HepG2 (cell line): ENCODE measurements around the gene DEFB124. TPM values are rescaled to one million over a fixed set of nuclear protein-coding genes. Genes with fewer than 3 reads are reported as not detected.

Experiments used
- ATAC-seq: fragments of 200-7000 bp; cut with Tn5 transposase; 3 replicates; pipeline ENCODE4 v1.9.1; 2020; ENCODE audit warnings: mild to moderate bottlenecking, moderate library complexity
- BruUV-seq: library from RNA; stranded (reverse); fragments of 400-500 nt; replicated peaks from 2 replicates; lab custom pipeline; 2021; lab: Mats Ljungman, UMichigan
- CTCF ChIA-PET: fragments of 300-600 bp; formaldehyde crosslinking; extraction: SDS; loops from one replicate; lab custom pipeline; 2021; ENCODE audit warnings: low total read pairs, inconsistent platforms, low intra/inter-chr PET ratio; lab: Yijun Ruan, JAX
- POLR2A ChIA-PET: fragments of 350-600 bp; sonication (Branson Sonifier 250); formaldehyde crosslinking; loops from one replicate; lab custom pipeline; 2020; ENCODE audit warnings: antibody characterized with exemption, inconsistent platforms; lab: Yijun Ruan, JAX
- DNase-seq: peaks from one replicate; pipeline ENCODE4 v3.0.0-alpha.2; 2015; ENCODE audit warnings: low spot score
- FAIRE-seq: peaks from 3 replicates; lab custom pipeline; 2011; peaks lifted over from hg19 to GRCh38; lab: Jason Lieb, UNC
- H2AFZ ChIP-seq: one replicate; pipeline ENCODE4 v1.6.1; 2011; ENCODE audit warnings: low read length, inconsistent platforms
- H3K27ac ChIP-seq: fragments of 300-600 bp; 3 replicates; pipeline ENCODE4 v1.8.0; 2011; ENCODE audit warnings: mixed run types, mild to moderate bottlenecking, mixed read lengths, low read length, inconsistent platforms; ENCODE audit not compliant: insufficient read depth; ENCODE audit errors: extremely low read length
- H3K27me3 ChIP-seq, 2 experiments: fragments of 200-600 bp in 1 of 2; 2 replicates in 1 of 2; 3 replicates in 1 of 2; pipeline versions ENCODE4 v1.6.0 to v1.8.0; 2011; ENCODE audit warnings: low read length in 2 of 2, mild to moderate bottlenecking in 2 of 2, moderate library complexity in 2 of 2, inconsistent platforms in 1 of 2; ENCODE audit not compliant: insufficient read depth in 2 of 2, control insufficient read depth in 1 of 2
- H3K36me3 ChIP-seq, 2 experiments: fragments of 200-600 bp in 1 of 2; replicated peaks in 1 of 2; 2 replicates in 1 of 2; 3 replicates in 1 of 2; pipeline versions ENCODE4 v1.5.1 to v1.8.0; 2011; ENCODE audit warnings: low read length in 2 of 2, inconsistent platforms in 1 of 2; ENCODE audit not compliant: insufficient read depth in 2 of 2, control insufficient read depth in 1 of 2
- H3K4me1 ChIP-seq: 2 replicates; pipeline ENCODE4 v1.5.1; 2012; ENCODE audit warnings: low read length, inconsistent platforms; ENCODE audit not compliant: insufficient read depth
- H3K4me2 ChIP-seq: 2 replicates; pipeline ENCODE4 v1.6.0; 2011; ENCODE audit warnings: low read depth, low read length, inconsistent platforms
- H3K4me3 ChIP-seq, 3 experiments: fragments of 200-600 bp in 1 of 3; sonication (generic), shearing (Covaris generic) in 1 of 3; replicated peaks in 1 of 3; 2 replicates each; pipeline ENCODE4 v1.5.1; 2011 to 2016; ENCODE audit warnings: low read length in 3 of 3, inconsistent platforms in 2 of 3, low read depth in 2 of 3, mild to moderate bottlenecking in 2 of 3, control low read depth in 1 of 3, mixed read lengths in 1 of 3; ENCODE audit not compliant: insufficient read depth in 1 of 3
- H3K79me2 ChIP-seq: one replicate; pipeline ENCODE4 v1.6.1; 2011; ENCODE audit warnings: low read length, inconsistent platforms; ENCODE audit not compliant: insufficient read depth
- H3K9ac ChIP-seq: 2 replicates; pipeline ENCODE4 v1.6.0; 2011; ENCODE audit warnings: mild to moderate bottlenecking, low read depth, low read length, inconsistent platforms; ENCODE audit not compliant: insufficient read depth
- H3K9me3 ChIP-seq: 2 replicates; pipeline ENCODE4 v1.5.1; 2012; ENCODE audit warnings: mild to moderate bottlenecking, low read length
- H4K20me1 ChIP-seq: 2 replicates; pipeline ENCODE4 v1.6.0; 2011; ENCODE audit warnings: inconsistent platforms, mild to moderate bottlenecking, low read length, moderate library complexity; ENCODE audit not compliant: insufficient read depth
- EP300 ChIP-seq, 3 experiments: sonication (generic) in 1 of 3; formaldehyde crosslinking in 1 of 3; IDR thresholded peaks; 2 replicates each; pipeline versions ENCODE4 v1.5.1 to v1.6.1; 2011 to 2020; ENCODE audit warnings: low read depth in 2 of 3, low read length in 2 of 3, borderline replicate concordance in 1 of 3, improper control_type of control experiment in 1 of 3, mild to moderate bottlenecking in 1 of 3, missing genetic modification reagents in 1 of 3, moderate library complexity in 1 of 3
- HDAC6 ChIP-seq: fragments of 200-600 bp; sonication (generic); IDR thresholded peaks from 2 replicates; pipeline ENCODE4 v1.7.0; 2017; ENCODE audit warnings: mild to moderate bottlenecking, antibody characterized with exemption, low read length, low read depth
- HES4 ChIP-seq: sonication (generic); formaldehyde crosslinking; IDR thresholded peaks from 2 replicates; pipeline ENCODE4 v1.9.0; 2021; ENCODE audit warnings: mild to moderate bottlenecking, missing genetic modification reagents, borderline replicate concordance
- KLF11 ChIP-seq: IDR thresholded peaks from 2 replicates; pipeline ENCODE4 v1.6.1; 2016; ENCODE audit warnings: missing compliant biosample characterization
- NCOA2 ChIP-seq: sonication (generic); formaldehyde crosslinking; IDR thresholded peaks from 2 replicates; pipeline ENCODE4 v1.8.0; 2022; ENCODE audit warnings: inconsistent platforms
- NCOR1 ChIP-seq: fragments of 200-600 bp; sonication (generic); IDR thresholded peaks from 2 replicates; pipeline ENCODE4 v1.7.0; 2017; ENCODE audit warnings: antibody characterized with exemption, low read length, borderline replicate concordance
- NR2F6 ChIP-seq, 2 experiments: IDR thresholded peaks; 2 replicates each; pipeline ENCODE4 v1.6.1; 2016; ENCODE audit warnings: antibody characterized with exemption in 1 of 2, mild to moderate bottlenecking in 1 of 2
- PHF21A ChIP-seq: sonication (generic); formaldehyde crosslinking; IDR thresholded peaks from 2 replicates; pipeline ENCODE4 v1.5.0; 2020; ENCODE audit warnings: mild to moderate bottlenecking, missing genetic modification reagents
- RAD21 ChIP-seq: fragments of 450-650 bp; formaldehyde crosslinking; IDR thresholded peaks from 2 replicates; pipeline ENCODE4 v1.5.0; 2020; ENCODE audit warnings: mild to moderate bottlenecking
- RBFOX2 ChIP-seq: fragments of 200-400 bp; formaldehyde crosslinking; IDR thresholded peaks from 2 replicates; pipeline ENCODE4 v1.6.1; 2017; ENCODE audit warnings: low read depth, mild to moderate bottlenecking, low read length
- SOX6 ChIP-seq, 2 experiments: fragments of 450-650 bp in 1 of 2; sonication (generic) in 1 of 2; formaldehyde crosslinking in 1 of 2; IDR thresholded peaks; 2 replicates each; pipeline versions ENCODE4 v1.4.0 to v1.6.1; 2017 to 2020; ENCODE audit warnings: antibody characterized with exemption in 1 of 2, mild to moderate bottlenecking in 1 of 2, missing genetic modification reagents in 1 of 2
- TBL1XR1 ChIP-seq: fragments of 150-350 bp; IDR thresholded peaks from 2 replicates; pipeline ENCODE4 v1.6.1; 2014; ENCODE audit warnings: borderline replicate concordance, low read length; ENCODE audit not compliant: partially characterized antibody
- TCF7 ChIP-seq: sonication (generic); IDR thresholded peaks from 2 replicates; pipeline ENCODE4 v1.6.1; 2016; ENCODE audit warnings: antibody characterized with exemption, low read depth
- ZFP36 ChIP-seq: fragments of 150-350 bp; IDR thresholded peaks from 2 replicates; pipeline ENCODE4 v1.6.1; 2018; ENCODE audit warnings: borderline replicate concordance, low read length, low read depth; ENCODE audit not compliant: partially characterized antibody
- ZMAT3 ChIP-seq: sonication (generic); formaldehyde crosslinking; conservative IDR thresholded peaks from 2 replicates; pipeline ENCODE4 v1.7.0; 2021; ENCODE audit warnings: missing genetic modification reagents
- ZNF292 ChIP-seq: sonication (generic); formaldehyde crosslinking; IDR thresholded peaks from 2 replicates; pipeline ENCODE4 v1.8.1; 2022; ENCODE audit warnings: mild to moderate bottlenecking, low read depth, missing genetic modification reagents, borderline replicate concordance
- ZNF337 ChIP-seq: sonication (generic); formaldehyde crosslinking; IDR thresholded peaks from 2 replicates; pipeline ENCODE4 v1.5.1; 2020; ENCODE audit warnings: missing genetic modification reagents, low read depth, mild to moderate bottlenecking, borderline replicate concordance
- ZNF468 ChIP-seq: sonication (generic); formaldehyde crosslinking; IDR thresholded peaks from 2 replicates; pipeline ENCODE4 v1.8.0; 2022; ENCODE audit warnings: mild to moderate bottlenecking, moderate library complexity, missing genetic modification reagents
- WGBS: methylation state at CpG from one replicate; pipeline ENCODE4 v1.1.6; 2017; ENCODE audit warnings: low lambda C conversion rate; 5-methylcytosine and 5-hydroxymethylcytosine counted together
- in situ Hi-C: cut with HindIII; loops from 2 replicates; pipeline ENCODE4 v1.10.0; 2017; ENCODE audit warnings: low pct_unique_long_range_greater_than_20kb; ENCODE audit not compliant: extremely low pct_ligation_motif_present
- intact Hi-C: fragments of 100-400 bp; cut with micrococcal nuclease; formaldehyde crosslinking; loops from one replicate; pipeline ENCODE4 v1.10.0; 2022; ENCODE audit not compliant: unreplicated experiment
- polyA plus RNA-seq, 8 experiments: library from polyadenylated mRNA; depleted of rRNA in 3 of 8; stranded (reverse) in 7 of 8; unstranded in 1 of 8; fragments of >200 nt; fragmentation: Illumina TruSeq in 4 of 8; extraction: Trizol in 4 of 8; gene quantifications; 2 replicates each; pipeline versions ENCODE4 v1.2.1 to v1.2.3, GENCODE V29; 2011 to 2016; ENCODE audit warnings: low read depth in 4 of 8, missing spikeins in 1 of 8, mixed read lengths in 1 of 8; ENCODE audit not compliant: insufficient read depth in 1 of 8
- total RNA-seq, 5 experiments: library from RNA; depleted of rRNA; stranded (reverse); fragments of >200 nt; fragmentation: Illumina TruSeq; extraction: Trizol; gene quantifications; 2 replicates each; pipeline ENCODE4 v1.2.3, GENCODE V29; 2016; ENCODE audit warnings: low read depth in 1 of 5
- TF ChIP-seq, protein P1 (sequence below): sonication (generic); formaldehyde crosslinking; IDR thresholded peaks from 2 replicates; pipeline ENCODE4 v1.4.0; 2020; ENCODE audit warnings: missing genetic modification reagents, mild to moderate bottlenecking, borderline replicate concordance

The DEFB124 gene
- total and polyA plus RNA-seq, 2 of the 13 experiments (the other 11 are each of a cell fraction or from before 2014, with no cell fraction given) = not detected

DNA sequence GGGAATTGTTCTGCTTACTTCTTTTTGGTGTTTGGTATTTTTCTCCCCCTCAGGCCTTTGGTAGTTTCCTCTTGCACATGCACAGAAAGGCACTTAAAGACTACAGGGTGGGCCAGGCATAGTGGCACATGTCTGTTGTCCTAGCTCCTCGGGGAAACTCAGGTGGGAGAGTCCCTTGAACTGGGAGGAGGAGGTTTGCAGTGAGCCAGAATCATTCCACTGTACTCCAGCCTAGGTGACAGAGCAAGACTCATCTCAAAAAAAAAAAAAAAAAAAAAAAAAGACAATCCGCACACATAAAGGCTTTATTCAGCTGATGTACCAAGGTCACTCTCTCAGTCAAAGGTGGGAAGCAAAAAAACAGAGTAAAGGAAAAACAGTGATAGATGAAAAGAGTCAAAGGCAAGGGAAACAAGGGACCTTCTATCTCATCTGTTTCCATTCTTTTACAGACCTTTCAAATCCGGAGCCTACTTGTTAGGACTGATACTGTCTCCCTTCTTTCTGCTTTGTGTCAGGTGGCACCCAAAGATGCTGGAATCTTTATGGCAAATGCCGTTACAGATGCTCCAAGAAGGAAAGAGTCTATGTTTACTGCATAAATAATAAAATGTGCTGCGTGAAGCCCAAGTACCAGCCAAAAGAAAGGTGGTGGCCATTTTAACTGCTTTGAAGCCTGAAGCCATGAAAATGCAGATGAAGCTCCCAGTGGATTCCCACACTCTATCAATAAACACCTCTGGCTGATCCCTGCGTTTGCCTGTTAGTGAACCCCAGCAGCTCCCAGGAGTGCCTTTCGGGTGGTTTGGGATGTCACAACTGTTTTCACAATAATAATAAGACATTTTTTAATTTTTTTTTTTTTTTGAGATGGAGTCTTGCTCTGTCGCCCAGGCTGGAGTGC is 25.2 kb downstream of the DEFB124 start (continued):
- TF ChIP-seq, protein P1, sequence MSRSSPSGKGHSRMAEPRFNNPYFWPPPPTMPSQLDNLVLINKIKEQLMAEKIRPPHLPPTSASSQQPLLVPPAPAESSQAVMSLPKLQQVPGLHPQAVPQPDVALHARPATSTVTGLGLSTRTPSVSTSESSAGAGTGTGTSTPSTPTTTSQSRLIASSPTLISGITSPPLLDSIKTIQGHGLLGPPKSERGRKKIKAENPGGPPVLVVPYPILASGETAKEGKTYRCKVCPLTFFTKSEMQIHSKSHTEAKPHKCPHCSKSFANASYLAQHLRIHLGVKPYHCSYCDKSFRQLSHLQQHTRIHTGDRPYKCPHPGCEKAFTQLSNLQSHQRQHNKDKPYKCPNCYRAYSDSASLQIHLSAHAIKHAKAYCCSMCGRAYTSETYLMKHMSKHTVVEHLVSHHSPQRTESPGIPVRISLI (CRISPR knock-in tag) = peak; percentile 96
- 0 out of 2 replicates have a peak, but pooled peaks have one; percentile 38 for TF ChIP-seq ZNF468 (CRISPR knock-in tag)
- peak; percentile 51; the same call in 1 of the 2 replicates for TF ChIP-seq RBFOX2
- TF ChIP-seq NR2F6 (IDR thresholded peaks at IDR 0.05) = peak; percentile 8; the same call in 1 of the 2 replicates
- no peak for TF ChIP-seq NR2F6 (CRISPR knock-in tag; IDR thresholded peaks at IDR 0.05)
- peak; percentile 64; the same call in 1 of the 2 replicates for TF ChIP-seq ZNF292 (CRISPR knock-in tag)
- TF ChIP-seq TCF7 = peak; percentile 53
- no peak for TF ChIP-seq ZMAT3 (CRISPR knock-in tag)
- no peak for TF ChIP-seq SOX6 (IDR thresholded peaks at IDR 0.05)
- peak; percentile 77 for TF ChIP-seq SOX6 (CRISPR knock-in tag; IDR thresholded peaks at IDR 0.05)

DNA sequence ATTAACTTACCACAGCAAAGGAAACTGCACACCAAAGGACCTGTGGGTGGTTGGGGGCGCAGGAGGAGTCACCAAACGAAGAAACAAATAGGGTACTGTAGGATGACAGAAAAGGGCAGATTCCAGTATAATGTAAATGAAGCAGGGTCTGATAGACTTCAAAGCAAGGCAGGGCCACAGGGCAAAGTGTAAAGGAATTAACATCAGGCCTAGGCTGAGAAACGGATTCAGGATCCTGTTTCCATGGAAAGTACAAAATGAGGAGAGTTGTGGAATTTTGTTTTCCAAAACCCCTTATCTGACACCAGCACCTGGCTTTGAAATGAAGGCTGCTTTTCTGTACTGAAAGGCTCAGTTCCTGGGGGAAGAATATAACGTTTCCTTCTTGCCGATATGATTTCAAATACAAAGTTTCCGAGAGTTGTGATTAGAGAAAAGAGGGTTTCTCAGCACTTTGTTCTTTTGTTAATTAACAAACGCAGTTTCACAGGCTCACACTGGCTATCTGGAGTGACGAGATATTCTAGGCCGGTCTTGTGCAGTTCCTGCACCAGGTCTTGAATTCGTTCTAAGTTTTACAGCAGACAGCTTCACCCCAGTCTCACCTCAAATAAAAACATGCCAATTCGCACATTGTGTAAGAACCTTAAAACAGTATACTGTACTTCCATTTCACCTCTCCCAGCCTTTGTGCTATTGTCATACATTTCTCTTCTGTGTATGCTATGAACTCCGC is 28.7 kb downstream of the DEFB124 start:
- FAIRE-seq = peak; percentile 42
- Histone ChIP-seq H3K27me3 (peaks cover under 1 to 7% of the 10 kb centered on the region in 2 experiments; a peak in 1 of 5 replicates), H3K9me3 (no peaks in the 10 kb centered on the region), H4K20me1 (no peaks in the 10 kb centered on the region), H3K36me3 (no peaks in the 10 kb centered on the region), H3K27ac (peak overlapping the region; percentile 47), H3K4me1 (peaks cover 50% of the 10 kb centered on the region), H2AFZ (peak overlapping the region; percentile 11), H3K4me3 (0 out of 6 replicates have a peak overlapping the region, but pooled peaks of 1 of the 3 experiments have one; percentile 2), H3K79me2 (no peaks in the 10 kb centered on the region), H3K4me2 (peak overlapping the region; percentile 58), H3K9ac (peak overlapping the region; percentile 38)
- POLR2A ChIA-PET = no interaction called here
- CTCF ChIA-PET = no interaction called here
- ATAC-seq = peak; percentile 77
- in situ Hi-C loops = no loop called here
- DNase-seq = peak; percentile 59
- WGBS = 24% methylated on average over 12 of the region's 12 CpGs
- intact Hi-C loops = no loop called here
- no TSS peak for BruUV-seq
- TF ChIP-seq NCOR1 (peak; percentile 67; the same call in 1 of the 2 replicates), HDAC6 (no peak), EP300 (IDR thresholded peaks at IDR 0.05; ENCODE audit: low read depth in 2 of 2, low read length in 2 of 2) (peak in 1 of 2 experiments; percentile 26; a peak in 1 of 4 replicates), EP300 (CRISPR knock-in tag; IDR thresholded peaks at IDR 0.05; ENCODE audit: borderline replicate concordance) (no peak), NCOA2 (CRISPR knock-in tag) (peak; percentile 29; the same call in 1 of the 2 replicates), PHF21A (CRISPR knock-in tag) (peak; percentile 48; the same call in 1 of the 2 replicates), ZMAT3 (CRISPR knock-in tag) (no peak), ZFP36 (no peak), KLF11 (CRISPR knock-in tag) (no peak), HES4 (CRISPR knock-in tag) (no peak), ZNF337 (CRISPR knock-in tag) (no peak), TBL1XR1 (no peak), RAD21 (CRISPR knock-in tag) (no peak)
